Measurements from ENCODE around the gene WBP1. TPM values are rescaled to one million over a fixed set of nuclear protein-coding genes. Genes with fewer than 3 reads are reported as not detected.

Gene WBP1
- 45.7 and 46.5 TPM in 2 replicates for total RNA-seq (2022)
- Bru-seq, nascent RNA: percentile 78 among the genes with signal in this experiment
- BruChase-seq, experiment 1, labeled RNA remaining after a 6-hour chase: percentile 87 among the genes with signal in this experiment
- percentile 74 among the genes with signal in this experiment for BruChase-seq, experiment 2, labeled RNA remaining after a 2-hour chase
- long read RNA-seq, transcript WBP1-201 (4 exons, 1,294 nt): major isoform, 19 of 44 reads
- long read RNA-seq, transcript WBP1-208 (4 exons, 765 nt): minor isoform, 9 of 44 reads
- long read RNA-seq, partial matches to known transcripts: 4 of 44 reads
- long read RNA-seq, other reads (novel, unspliced or antisense): 10 of 44 reads

- peaks cover 50% of the 10 kb centered on the region for H3K4me1 Mint-ChIP-seq (ENCODE audit: insufficient read depth, unreplicated experiment)
- H3K9me3 Mint-ChIP-seq (ENCODE audit: unreplicated experiment): no peaks in the 10 kb centered on the region
- TF ChIP-seq, protein P1, sequence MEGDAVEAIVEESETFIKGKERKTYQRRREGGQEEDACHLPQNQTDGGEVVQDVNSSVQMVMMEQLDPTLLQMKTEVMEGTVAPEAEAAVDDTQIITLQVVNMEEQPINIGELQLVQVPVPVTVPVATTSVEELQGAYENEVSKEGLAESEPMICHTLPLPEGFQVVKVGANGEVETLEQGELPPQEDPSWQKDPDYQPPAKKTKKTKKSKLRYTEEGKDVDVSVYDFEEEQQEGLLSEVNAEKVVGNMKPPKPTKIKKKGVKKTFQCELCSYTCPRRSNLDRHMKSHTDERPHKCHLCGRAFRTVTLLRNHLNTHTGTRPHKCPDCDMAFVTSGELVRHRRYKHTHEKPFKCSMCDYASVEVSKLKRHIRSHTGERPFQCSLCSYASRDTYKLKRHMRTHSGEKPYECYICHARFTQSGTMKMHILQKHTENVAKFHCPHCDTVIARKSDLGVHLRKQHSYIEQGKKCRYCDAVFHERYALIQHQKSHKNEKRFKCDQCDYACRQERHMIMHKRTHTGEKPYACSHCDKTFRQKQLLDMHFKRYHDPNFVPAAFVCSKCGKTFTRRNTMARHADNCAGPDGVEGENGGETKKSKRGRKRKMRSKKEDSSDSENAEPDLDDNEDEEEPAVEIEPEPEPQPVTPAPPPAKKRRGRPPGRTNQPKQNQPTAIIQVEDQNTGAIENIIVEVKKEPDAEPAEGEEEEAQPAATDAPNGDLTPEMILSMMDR (IDR thresholded peaks at IDR 0.05; ENCODE audit: unreplicated experiment): no peak
- intact Hi-C loops (cut with micrococcal nuclease): no loop called here
- peak within 1 kb of the TSS; percentile 98 for H3K4me3 Mint-ChIP-seq (ENCODE audit: unreplicated experiment)
- no peaks in the 10 kb centered on the region for H3K27me3 Mint-ChIP-seq (ENCODE audit: insufficient read depth, unreplicated experiment)
- BruUV-seq (replicated peaks): TSS peak; percentile 30
- peak within 1 kb of the TSS; percentile 91 for H3K27ac Mint-ChIP-seq (ENCODE audit: low read depth, unreplicated experiment)
- ChIA-PET POLR2A (interaction anchor here (0.5 to 9.2 kb wide), 27 partner anchors 9 to 1227 kb away, joined by 3 to 132 read pairs (median 5); partner anchors contain the start of genes AUP1, C2orf81, CCDC142 and DQX1), CTCF (interaction anchor here (0.6 to 1.1 kb wide), 2 partner anchors 20 to 130 kb away, joined by 3 to 5 read pairs; no protein-coding TSS in a partner anchor)
- peak; percentile 100 for DNase-seq (ENCODE audit: unreplicated experiment)
- H3K36me3 Mint-ChIP-seq (ENCODE audit: insufficient read depth, unreplicated experiment): peaks cover 70% of the 10 kb centered on the region
Observed at GRCh38 chr2:74458132-74458937, at the start of gene WBP1. Gene WBP1 (plus strand): TSS chr2:74458438. CDS start chr2:74458603, 165 bp downstream.

DNA sequence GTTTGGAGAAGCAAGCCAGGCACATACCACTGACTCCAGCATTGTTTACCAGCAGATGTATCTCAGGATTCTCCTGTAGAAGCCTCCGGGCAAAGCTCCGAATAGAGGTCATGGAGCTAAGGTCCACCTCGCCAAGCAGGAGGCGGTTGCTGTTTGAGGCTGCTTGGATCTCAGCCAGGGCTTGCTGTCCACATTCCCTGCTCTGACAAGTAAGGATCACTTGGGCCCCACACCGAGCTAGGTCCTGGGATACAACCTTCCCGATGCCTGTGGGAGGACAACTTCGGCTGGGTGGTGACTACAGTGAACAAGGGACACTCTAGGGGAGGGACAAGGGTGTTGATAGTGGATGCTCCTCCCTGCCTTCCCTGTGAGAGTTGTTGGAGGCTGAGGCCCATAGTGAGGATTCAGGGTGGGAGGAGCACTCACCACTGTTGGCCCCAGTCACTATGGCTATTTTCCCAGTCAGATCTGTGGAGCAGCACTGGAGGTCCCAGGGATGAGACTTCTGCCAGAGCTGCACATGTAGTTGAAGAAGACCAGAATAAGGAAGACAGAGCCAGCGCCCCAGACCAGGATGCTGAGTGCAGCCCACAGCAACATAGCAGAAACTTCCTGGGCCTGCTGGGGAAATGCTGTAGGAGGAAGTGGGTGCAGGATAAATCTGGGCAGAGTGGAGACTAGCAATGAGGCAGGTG is 45.1 kb upstream of the WBP1 start:
- DNase-seq (ENCODE audit: unreplicated experiment): no peak
- TF ChIP-seq, protein P1 (IDR thresholded peaks at IDR 0.05; ENCODE audit: unreplicated experiment): no peak
- POLR2A ChIA-PET: no interaction called here
- peaks cover 3% of the 10 kb centered on the region for H3K9me3 Mint-ChIP-seq (ENCODE audit: unreplicated experiment)
- no TSS peak for BruUV-seq (replicated peaks)
- H3K36me3 Mint-ChIP-seq (ENCODE audit: insufficient read depth, unreplicated experiment): no peaks in the 10 kb centered on the region
- CTCF ChIA-PET: interaction anchor here (1.1 kb wide), 1 partner anchor 21 kb away, joined by 3 read pairs; no protein-coding TSS in a partner anchor
- no peak overlapping the region for H3K4me3 Mint-ChIP-seq (ENCODE audit: unreplicated experiment)
- no peaks in the 10 kb centered on the region for H3K4me1 Mint-ChIP-seq (ENCODE audit: insufficient read depth, unreplicated experiment)
- H3K27me3 Mint-ChIP-seq (ENCODE audit: insufficient read depth, unreplicated experiment): no peaks in the 10 kb centered on the region
- no peak overlapping the region for H3K27ac Mint-ChIP-seq (ENCODE audit: low read depth, unreplicated experiment)
- intact Hi-C loops (cut with micrococcal nuclease): no loop called here

- Mint-ChIP-seq H3K27ac (ENCODE audit: low read depth, unreplicated experiment) (no peak overlapping the region), H3K4me3 (ENCODE audit: unreplicated experiment) (no peak overlapping the region), H3K27me3 (ENCODE audit: insufficient read depth, unreplicated experiment) (no peaks in the 10 kb centered on the region), H3K36me3 (ENCODE audit: insufficient read depth, unreplicated experiment) (no peaks in the 10 kb centered on the region), H3K9me3 (ENCODE audit: unreplicated experiment) (no peaks in the 10 kb centered on the region), H3K4me1 (ENCODE audit: insufficient read depth, unreplicated experiment) (no peaks in the 10 kb centered on the region)
- ChIA-PET POLR2A (interaction anchor here (0.7 kb wide), 1 partner anchor 12 kb away, joined by 3 read pairs; no protein-coding TSS in a partner anchor), CTCF (interaction anchor here (0.7 to 0.9 kb wide), 2 partner anchors 22 to 29 kb away, joined by 3 to 4 read pairs; no protein-coding TSS in a partner anchor)
- intact Hi-C loops (cut with micrococcal nuclease): no loop called here
- BruUV-seq (replicated peaks): no TSS peak
- DNase-seq (ENCODE audit: unreplicated experiment): no peak
- TF ChIP-seq, protein P1 (IDR thresholded peaks at IDR 0.05; ENCODE audit: unreplicated experiment): no peak
Observed at GRCh38 chr2:74414441-74414840, 43.8 kb upstream of the WBP1 start.
